GM11168 (cell line): Measurements from ENCODE around the gene SLC2A9.

ENCODE experiments used
- in situ Hi-C: fragments of 300-500 bp; cut with MboI; formaldehyde crosslinking; loops from one replicate; pipeline ENCODE4 v1.12.0; 2022; ENCODE audit warnings: low sequenced_read_pairs; ENCODE audit not compliant: unreplicated experiment

SLC2A9 gene

DNA sequence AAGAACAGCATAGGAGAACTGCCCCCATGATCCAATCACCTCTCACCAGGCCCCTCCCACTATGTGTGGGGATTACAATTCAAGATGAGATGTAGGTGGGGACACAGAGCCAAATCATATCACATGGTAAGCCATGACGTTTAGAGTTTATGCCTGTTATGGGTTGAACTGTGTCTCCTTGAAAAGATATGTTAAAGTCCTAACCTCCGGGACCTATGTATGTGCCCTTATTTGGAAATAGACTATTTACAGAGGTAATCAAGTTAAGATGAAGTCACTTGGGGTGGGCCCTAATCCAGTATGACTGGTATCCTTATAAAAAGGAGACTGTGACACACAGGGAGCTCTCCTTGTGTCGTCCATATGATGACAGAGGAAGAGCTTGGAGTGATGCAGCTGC, 25.2 kb upstream of the SLC2A9 start:
- in situ Hi-C loops, result loop anchor here (25.0 kb wide), 1 partner anchor 484 kb away; no protein-coding TSS in a partner anchor

DNA sequence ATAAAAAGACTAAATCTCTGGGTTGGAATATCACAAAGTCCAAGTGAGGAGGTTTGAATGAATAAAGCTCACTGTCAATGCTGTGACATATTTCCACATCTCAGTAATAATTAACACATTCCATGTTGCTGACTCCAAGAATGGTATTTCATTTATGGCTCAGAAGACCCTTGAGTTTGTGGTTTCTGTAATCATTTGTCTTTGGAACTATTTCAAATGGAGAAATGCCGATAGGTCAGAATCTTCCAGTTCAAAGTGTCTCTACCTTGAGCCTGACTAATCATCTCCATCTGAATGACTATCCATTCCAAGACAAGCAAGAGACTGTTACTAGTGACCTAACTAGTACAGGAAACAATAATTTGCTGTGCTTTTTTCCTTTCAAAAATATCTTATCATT, 24.2 kb upstream of the SLC2A9 start:
- in situ Hi-C loops, result loop anchor here (25.0 kb wide), 1 partner anchor 483 kb away; no protein-coding TSS in a partner anchor

DNA sequence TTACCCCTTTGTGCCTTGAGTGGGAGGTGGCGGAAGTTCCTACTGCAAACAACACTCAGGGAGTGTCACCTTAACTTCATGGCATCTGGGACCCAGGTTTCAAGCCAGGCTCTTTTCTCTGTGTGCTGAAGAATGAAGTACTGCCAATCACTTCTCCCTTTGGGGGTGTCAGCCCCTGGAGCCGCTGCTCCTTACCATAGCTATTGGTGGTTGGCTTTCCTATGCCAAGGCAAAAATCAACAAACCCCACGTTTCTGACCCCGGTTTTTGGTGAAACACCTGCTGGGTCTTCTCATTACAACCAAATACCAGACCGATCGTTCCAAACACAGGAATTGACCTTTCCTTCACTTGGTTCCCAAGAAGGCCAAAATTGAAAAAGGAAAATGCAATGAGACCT, 19.7 kb upstream of the SLC2A9 start:
- in situ Hi-C loops, result loop anchor here (25.0 kb wide), 1 partner anchor 479 kb away; no protein-coding TSS in a partner anchor

DNA sequence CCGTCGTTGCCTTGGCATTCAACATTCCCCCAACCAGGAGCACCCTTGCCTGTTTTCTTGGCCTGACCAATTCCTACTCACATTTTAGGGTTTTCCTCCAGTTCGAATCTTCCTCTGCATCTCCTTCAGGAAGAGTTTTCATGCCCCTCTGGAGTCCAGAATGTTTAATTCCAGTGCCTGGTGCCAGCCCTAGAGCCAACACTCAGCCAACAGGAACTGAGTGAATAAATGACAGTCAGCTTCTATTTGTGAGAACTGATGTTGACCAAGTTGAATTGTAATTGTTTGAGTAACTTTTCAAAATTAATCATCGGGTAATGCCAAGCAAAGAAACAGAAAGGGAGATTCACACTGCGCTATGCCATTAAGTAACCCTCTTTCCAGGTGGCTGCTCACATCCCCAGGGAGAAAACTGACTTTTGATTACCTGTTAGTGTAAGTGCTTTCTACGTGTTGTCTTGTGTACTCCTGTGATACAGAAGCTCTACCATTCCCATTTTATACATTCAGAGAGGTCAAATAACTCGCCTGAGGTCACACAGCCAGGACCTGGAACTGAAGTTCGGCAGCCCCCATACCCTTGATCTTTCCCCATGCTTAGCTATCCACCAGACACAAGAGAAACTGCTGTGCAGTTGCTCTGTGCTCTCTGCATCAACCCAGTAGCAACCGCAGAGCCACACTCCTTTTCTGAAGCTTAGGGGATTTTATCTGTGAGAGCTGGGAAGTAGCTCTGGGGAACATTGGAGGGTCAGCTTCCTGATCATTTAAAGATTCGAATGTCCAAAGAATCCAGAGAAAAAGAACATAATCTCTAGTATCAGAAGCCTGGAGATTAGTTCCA, 19.0 kb upstream of the SLC2A9 start:
- in situ Hi-C loops, result loop anchor here (25.0 kb wide), 1 partner anchor 478 kb away; no protein-coding TSS in a partner anchor

DNA sequence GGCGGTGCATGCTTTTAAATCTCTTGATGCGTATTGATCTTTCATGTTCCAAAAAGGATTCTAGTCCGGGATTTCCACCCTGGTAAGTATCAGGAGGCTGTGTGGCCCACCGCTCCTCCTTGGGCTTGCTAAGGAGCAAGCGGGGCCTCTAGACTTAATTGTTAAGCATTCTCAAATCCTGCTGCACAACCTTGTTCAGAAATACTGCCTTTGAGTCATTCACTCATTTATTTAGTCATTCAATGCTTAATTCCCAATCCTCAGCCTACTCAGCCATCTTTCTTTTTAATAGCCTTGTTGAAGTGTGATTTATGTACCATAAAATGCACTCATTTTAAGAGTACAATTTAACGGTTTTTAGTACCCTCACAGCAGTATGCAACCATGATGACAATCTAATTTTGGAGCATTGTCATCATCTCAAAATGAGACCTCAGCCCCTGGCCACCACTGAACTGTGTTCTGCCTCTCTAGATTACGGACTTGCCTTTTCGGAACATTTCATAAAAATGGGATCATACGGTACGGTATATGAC, 15.6 kb upstream of the SLC2A9 start:
- in situ Hi-C loops, result loop anchor here (25.0 kb wide), 1 partner anchor 475 kb away; no protein-coding TSS in a partner anchor

DNA sequence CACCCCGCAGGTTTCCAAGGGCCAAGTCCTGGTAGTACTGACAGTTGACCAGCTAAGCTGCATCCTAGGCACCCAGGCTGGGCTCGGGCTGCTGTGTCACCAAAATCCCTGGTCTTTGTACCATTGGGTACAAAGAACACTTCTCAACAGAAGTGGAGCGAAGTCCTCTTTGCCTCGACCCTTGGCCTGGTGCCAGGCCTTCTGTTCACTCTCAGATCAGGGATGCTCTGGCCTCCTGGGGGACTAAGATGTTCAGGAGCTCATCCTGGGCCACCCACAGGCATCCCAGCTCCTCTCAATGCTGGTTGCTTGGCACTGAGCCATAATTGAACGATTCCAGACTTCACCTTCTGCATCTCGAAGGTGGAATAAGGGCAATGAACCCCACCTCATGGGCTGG, 13.8 kb upstream of the SLC2A9 start:
- in situ Hi-C loops, result loop anchor here (25.0 kb wide), 1 partner anchor 473 kb away; no protein-coding TSS in a partner anchor

DNA sequence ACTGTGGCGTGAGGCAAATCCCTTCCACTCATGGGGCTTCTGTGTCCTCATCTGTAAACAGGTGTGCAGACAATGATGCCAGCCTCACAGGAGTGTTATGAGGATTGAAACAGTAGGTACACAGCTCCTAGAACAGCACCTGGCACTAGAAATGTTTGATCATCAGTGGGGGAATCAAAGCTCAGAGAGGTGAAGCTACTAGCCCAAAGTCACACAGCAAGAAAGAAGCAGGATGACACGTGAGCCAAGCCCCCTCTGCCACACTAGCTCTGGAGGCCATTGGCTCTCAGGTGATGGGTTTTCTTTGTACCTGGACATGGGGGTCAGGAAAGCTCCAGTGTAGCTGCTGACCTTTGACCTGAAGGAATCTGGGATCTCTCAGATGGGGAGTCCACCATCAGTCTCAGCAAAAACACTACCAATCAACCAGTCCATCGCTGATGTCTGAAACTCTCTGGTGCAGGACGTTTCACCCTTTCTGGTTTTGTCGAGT, 13.4 kb upstream of the SLC2A9 start:
- in situ Hi-C loops, result loop anchor here (25.0 kb wide), 1 partner anchor 472 kb away; no protein-coding TSS in a partner anchor

DNA sequence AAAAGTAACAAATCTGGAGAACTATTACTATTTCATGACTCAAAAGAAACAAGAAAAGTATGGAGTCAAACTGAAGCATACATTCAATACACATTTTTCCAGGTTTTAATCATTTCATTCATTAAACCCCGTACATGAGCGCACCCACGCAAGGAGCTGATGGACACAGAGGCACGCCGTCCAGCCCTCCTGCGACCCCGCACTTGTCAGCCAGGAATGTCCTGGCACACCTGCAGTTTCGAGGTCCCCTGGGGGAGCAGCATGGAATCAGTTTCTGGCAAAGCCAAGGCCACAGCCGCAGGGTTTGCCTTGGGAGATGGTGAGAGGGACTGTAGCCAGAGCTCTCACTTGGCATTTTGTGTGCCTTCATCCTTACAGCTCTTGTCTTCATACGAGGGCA, 12.8 kb upstream of the SLC2A9 start:
- in situ Hi-C loops, result loop anchor here (25.0 kb wide), 1 partner anchor 472 kb away; no protein-coding TSS in a partner anchor

DNA sequence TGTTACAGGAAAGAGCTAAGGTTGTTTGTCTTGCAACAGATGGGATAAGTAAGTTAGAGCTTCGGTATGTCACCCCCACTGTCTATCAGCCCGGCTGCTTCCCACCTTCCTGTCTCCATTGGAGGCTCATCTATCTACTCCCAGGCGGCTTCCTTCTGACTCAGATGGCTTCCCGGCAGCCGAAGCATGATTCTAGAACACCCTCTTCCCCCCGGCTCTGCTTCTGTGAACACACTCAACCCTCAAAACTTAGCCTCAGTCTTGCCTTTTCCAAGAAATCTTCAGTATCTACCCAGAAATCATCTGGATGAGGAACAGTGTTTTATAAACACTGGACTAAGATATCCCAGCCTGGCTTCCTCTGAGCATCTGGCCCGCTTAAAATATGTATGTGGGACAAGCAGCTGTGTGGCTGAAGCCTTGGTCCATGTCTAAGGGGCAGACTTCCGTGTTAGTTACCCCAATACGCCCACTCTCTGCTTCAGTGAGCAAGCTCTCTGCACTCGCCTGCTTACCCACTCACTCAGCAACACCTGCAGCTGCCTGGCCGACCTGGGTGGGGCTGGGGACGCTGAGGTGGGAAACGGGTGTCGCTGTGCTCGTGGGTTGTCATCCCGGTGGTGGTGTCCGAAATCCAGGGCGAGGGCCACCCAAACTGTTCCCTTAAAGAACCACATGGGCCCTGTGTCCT, 12.0 kb upstream of the SLC2A9 start:
- in situ Hi-C loops, result loop anchor here (25.0 kb wide), 1 partner anchor 471 kb away; no protein-coding TSS in a partner anchor

DNA sequence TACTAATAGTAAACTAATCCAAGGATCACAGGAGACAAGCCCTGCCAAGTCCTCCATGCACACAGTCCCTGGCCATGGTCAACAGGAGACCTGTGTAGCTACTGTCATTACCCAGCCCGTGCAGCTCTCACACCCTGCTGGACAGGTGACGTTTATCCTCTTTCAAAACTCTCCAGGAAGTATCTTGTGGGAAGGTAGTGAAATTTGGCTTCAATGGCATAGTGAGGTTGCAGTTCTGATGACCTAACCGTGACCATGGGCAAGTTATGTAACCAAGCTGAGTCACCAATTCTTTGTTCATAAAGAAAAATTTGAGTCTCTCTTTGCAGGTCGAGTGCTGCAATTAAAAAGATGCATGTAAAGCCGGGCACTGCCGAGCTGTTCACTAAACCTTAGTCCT, 11.3 kb upstream of the SLC2A9 start:
- in situ Hi-C loops, result loop anchor here (25.0 kb wide), 1 partner anchor 470 kb away; no protein-coding TSS in a partner anchor

DNA sequence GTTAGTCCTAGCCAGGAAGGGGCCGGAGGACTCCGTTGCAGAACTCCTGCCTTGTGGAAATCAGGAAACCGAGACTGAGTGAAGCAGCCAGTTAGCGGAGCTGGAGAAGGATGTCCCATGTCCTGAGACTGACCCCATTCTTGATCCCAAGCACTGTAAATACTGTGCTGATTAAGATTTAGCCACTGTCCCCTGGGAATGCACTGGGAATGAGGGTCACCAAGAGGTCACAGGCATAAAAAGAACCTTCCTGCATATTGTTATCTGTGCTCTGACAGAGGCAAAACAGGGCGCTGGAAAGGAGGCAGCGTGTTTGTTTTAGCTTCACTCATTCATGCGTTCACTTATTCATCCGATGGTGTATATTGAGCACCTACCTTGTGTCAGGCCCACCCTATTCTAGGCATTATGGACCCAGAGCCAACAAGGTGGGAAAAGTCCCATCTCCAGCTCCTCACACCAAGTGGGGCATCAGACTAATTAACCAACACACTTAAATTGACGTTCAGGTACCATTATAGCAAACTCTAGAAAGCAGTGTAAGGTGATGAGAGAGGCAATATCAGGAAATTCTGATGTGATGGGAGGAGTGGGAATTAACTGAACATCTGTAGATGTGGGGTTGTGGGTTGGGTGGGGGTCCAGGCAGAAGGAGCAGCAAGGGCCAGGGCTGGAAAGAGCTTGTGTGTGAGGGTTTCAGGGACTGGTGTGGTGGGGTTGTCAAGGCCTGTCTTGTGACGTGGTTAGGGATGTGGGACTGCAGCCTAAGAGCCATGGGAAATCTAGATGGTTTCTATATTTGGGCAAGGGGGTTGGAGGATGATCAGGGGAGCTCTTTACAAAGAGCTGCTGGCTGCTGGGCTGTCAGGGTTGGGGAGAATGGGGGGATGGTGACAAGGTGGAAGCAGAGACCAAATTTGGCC, 10.6 kb upstream of the SLC2A9 start:
- in situ Hi-C loops, result loop anchor here (25.0 kb wide), 1 partner anchor 470 kb away; no protein-coding TSS in a partner anchor

DNA sequence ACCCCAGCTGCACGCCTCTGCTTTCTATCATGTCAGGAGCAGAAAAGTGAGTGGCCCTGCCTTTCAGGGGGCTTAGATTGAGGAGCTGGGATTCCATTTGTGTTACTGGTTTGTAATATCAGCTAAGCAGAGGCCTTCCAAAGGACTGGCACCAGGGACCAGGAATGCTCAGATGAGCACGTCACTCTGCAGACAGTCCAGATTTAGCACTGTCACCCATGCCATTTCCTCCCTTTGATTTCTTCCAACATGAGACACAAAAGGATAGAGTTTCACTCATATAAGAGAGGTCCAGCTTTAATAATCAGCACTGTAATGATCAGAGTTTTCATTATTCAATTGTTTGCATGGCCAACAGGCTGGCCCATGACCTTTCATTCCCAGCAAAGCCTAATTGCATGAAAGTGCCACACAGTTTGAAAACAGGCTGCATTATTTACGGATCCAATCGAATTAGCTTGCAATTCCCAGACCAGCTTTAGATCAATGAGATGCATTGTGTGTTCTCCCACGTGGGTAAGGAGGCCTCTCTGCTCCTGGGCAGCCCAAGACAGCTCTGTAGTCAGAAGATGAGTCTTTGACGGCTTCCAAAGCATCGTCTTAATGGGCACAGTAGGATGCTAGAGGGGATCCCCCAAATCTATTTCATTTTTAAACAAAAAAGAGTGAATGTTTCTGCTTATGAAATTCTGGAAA, 9.8 kb upstream of the SLC2A9 start:
- in situ Hi-C loops, result loop anchor here (25.0 kb wide), 1 partner anchor 469 kb away; no protein-coding TSS in a partner anchor

DNA sequence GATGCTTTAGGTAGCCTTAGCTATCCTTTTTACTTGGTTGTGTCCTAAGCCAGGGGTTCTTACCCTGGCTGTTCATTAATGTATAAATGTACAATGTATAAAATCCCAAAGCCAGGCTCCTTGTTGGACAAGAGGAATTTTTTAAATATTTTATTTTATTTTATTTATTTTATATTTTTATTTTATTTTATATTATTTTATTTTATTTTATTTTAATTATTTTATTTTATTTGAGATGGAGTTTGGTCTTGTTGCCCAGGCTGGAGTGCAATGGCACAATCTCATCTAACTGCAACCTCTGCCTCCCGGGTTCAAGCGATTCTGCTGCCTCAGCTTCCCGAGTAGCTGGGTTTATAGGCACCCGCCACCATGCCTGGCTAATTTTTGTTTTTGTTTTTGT, 8.1 kb upstream of the SLC2A9 start:
- in situ Hi-C loops, result loop anchor here (25.0 kb wide), 1 partner anchor 467 kb away; no protein-coding TSS in a partner anchor

DNA sequence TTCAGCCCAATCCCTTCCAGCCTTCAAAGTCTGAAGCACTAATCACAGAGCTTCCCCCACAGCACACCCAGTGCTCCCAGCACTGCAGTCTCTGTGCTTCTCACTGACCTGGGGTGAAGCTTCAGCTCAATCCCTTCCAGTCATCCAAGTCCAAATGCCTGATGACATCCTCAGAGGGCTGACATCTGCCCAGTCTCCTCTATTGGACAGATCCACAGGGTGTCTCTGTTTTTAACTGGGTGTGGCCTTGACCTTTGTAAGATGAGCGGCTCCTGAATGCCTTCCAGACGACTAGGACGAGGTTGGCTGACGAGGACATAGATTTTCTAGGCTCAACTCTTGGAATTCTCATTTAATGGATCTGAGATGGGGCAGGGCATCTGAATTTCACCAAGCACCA, 7.6 kb upstream of the SLC2A9 start:
- in situ Hi-C loops, result loop anchor here (25.0 kb wide), 1 partner anchor 467 kb away; no protein-coding TSS in a partner anchor

DNA sequence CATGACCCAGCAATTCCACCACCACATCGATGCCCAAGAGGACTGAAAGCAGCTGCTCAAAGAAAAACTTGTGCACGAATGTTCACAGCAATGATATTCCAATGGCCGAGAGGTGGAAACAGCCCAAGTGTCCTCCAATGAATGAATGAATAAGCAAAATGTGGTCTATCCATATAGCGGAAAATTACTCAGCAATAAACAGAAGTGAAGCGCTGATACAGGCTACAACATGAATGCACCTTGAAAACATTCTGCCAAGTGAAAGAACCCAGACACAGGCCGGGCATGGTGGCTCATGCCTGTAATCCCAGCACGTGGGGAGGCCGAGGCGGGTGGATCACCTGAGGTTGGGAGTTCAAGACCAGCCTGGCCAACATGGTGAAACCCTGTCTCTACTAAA, 5.2 kb upstream of the SLC2A9 start:
- in situ Hi-C loops, result loop anchor here (25.0 kb wide), 1 partner anchor 464 kb away; no protein-coding TSS in a partner anchor

DNA sequence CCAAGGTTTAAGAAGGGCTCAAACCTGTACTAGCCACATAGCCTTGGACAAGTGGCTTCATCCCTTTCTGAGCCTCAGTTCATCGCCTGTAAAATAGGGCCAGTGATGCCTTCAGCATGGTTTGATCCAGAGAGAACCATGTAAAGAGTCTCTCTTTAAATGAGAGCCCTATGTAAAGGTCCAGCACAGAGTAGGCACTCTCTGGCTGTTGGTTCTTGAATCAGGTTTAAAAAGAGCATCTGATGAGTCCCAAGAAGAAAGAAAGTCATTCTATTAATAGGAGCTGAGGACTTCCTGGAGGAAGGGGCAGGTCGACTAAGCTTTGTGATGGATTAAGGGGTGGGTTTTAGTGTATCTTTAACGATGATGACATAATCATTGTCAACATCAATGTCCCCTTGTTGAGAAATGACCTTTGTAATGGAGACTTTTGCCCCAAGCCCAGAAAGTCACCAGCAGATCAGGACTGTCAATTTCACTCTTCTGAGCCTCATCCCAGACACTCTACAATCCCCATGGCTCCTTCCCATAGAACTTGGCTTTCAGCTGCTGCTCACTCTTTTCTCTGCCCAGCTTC, 4.0 kb upstream of the SLC2A9 start:
- in situ Hi-C loops, result loop anchor here (25.0 kb wide), 1 partner anchor 463 kb away; no protein-coding TSS in a partner anchor

DNA sequence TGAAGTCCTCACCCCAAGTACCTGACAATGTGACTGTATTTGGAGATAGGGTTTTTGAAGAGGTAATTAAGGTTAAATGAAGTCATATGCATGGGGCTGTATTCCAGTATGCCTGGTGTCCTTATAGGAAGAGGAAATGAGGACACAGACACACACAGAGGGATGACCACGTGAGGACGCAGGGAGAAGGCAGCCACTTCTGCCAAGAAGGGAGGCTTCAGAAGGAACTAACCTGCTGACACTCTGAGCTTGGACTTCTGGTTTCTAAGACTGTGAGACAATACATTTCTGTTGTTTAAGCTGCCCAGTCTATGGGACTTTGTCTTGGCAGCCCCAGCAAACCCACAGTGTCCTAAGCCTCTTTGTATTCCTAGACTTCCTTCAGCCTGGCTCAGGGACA, 3.0 kb upstream of the SLC2A9 start:
- in situ Hi-C loops, result no loop called here

DNA sequence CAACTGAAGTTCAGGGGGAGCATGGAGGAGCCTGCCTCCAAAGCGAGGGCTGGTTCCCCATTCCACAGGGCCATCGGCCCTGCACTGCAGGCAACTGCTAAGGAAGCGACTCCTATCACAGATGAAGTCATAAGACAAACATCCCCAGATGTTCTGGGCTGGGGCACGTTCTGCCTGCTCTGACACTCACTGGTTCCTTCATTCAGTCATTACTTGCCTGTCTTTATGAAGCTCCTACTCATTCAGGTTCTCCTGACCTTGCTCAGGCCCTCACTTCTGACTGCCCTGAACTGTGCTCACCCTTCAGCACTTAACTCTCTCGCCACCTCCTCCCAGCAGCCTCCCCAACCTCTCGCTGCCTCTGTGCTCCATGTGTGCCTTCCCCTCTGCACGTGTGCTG, 2.5 kb upstream of the SLC2A9 start:
- in situ Hi-C loops, result no loop called here
